Retinal pigment epithelial cell (primary cell): ENCODE data around the gene ST6GALNAC3.
"Not testable (repeated sequence)": the region's sequence is repeated elsewhere in the genome, so short reads cannot be mapped to it uniquely, and the experiment has no call there.

Experiments
- DNase-seq: peaks from one replicate; pipeline ENCODE4 v3.0.0-alpha.2; 2010; ENCODE audit warnings: low read depth
- H3K4me3 ChIP-seq: 2 replicates; pipeline ENCODE4 v1.5.1; 2011; ENCODE audit warnings: mild to moderate bottlenecking, low read length, control low read depth, moderate library complexity
- TF ChIP-seq, protein P1 (sequence below): conservative IDR thresholded peaks from 2 replicates; pipeline ENCODE4 v1.5.1; 2011; ENCODE audit warnings: low read depth, low read length, control low read depth, inconsistent platforms

Gene ST6GALNAC3

GRCh38 chr1:76113446-76113845 lies 38.9 kb downstream of the ST6GALNAC3 start:
- TF ChIP-seq, protein P1, sequence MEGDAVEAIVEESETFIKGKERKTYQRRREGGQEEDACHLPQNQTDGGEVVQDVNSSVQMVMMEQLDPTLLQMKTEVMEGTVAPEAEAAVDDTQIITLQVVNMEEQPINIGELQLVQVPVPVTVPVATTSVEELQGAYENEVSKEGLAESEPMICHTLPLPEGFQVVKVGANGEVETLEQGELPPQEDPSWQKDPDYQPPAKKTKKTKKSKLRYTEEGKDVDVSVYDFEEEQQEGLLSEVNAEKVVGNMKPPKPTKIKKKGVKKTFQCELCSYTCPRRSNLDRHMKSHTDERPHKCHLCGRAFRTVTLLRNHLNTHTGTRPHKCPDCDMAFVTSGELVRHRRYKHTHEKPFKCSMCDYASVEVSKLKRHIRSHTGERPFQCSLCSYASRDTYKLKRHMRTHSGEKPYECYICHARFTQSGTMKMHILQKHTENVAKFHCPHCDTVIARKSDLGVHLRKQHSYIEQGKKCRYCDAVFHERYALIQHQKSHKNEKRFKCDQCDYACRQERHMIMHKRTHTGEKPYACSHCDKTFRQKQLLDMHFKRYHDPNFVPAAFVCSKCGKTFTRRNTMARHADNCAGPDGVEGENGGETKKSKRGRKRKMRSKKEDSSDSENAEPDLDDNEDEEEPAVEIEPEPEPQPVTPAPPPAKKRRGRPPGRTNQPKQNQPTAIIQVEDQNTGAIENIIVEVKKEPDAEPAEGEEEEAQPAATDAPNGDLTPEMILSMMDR = no peak
- no peak for DNase-seq

GRCh38 chr1:76115171-76115570 lies 40.6 kb downstream of the ST6GALNAC3 start:
- TF ChIP-seq, protein P1 = no peak
- no peak for DNase-seq
- H3K4me3 ChIP-seq = no peak overlapping the region

More at GRCh38 chr1:76113446-76113845, 38.9 kb downstream of the ST6GALNAC3 start:
- H3K4me3 ChIP-seq = no peak overlapping the region

- DNase-seq = no peak
- H3K4me3 ChIP-seq = no peak overlapping the region
- TF ChIP-seq, protein P1 = no peak
These were observed 47.3 kb downstream of the ST6GALNAC3 start for GRCh38 chr1:76121850-76122249.

- TF ChIP-seq, protein P1 = no peak
- DNase-seq = no peak
- H3K4me3 ChIP-seq = no peak overlapping the region
These were observed 47.7 kb downstream of the ST6GALNAC3 start for GRCh38 chr1:76122271-76122670.

GRCh38 chr1:76123411-76124064 lies 49.0 kb downstream of the ST6GALNAC3 start:
- not testable (repeated sequence) for DNase-seq

GRCh38 chr1:76124196-76124595 lies 49.6 kb downstream of the ST6GALNAC3 start:
- TF ChIP-seq, protein P1 = no peak
- H3K4me3 ChIP-seq = no peak overlapping the region
- no peak for DNase-seq

More at GRCh38 chr1:76123411-76124064, 49.0 kb downstream of the ST6GALNAC3 start:
- H3K4me3 ChIP-seq = not testable (repeated sequence)

DNA sequence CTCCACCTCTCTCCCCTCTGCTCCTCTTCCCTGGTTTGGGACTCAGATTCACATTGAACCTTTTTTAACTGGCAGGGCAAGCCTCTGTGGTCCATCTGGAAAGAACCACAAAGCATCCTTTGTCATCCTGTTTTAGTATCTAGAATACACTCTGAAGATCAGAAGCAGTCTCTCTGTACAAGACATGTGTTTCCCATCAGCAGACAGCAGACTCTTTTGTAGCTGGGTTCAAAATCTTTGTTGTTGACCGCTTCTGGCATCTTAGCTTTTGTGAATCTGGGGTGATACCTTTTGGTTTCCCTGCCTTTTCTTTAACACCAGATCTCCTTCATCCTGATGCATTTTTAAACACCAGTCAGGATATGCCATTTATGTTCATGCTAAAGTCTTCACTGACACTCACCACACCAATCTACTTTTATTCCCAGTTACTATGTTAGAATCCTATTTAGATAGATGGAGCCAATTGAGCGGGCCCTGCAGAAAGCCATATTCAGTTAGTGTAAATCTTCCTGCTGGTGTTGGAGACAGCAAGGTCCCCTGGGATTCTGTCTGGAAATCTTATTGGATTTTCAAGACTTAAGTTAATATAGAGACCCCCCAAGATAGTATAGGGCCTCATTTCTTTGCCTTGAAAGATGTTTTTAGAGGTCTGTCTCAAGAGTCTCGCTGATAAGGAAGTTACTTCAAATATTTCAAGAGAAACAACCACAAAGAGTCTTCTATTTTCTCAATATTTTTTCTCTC lies 51.1 kb downstream of the ST6GALNAC3 start:
- no peak for DNase-seq
- TF ChIP-seq, protein P1 = no peak
- no peak overlapping the region for H3K4me3 ChIP-seq
